GM23338 (cell line): ENCODE measurements around the gene DNAJB2. TPM values are rescaled to one million over a fixed set of nuclear protein-coding genes. Genes with fewer than 3 reads are reported as not detected.

Experiments
- ATAC-seq: fragments of 200-7000 bp; cut with Tn5 transposase; 3 replicates; pipeline ENCODE4 v1.9.1; 2020
- DNase-seq: peaks from one replicate; pipeline ENCODE4 v3.0.0-alpha.2; 2015; ENCODE audit warnings: low spot score
- H2AFZ ChIP-seq: fragments of 200-600 bp; sonication (generic); 2 replicates; pipeline ENCODE4 v1.8.0; 2016; ENCODE audit warnings: antibody characterized with exemption, mild to moderate bottlenecking, moderate library complexity
- H3F3A ChIP-seq: fragments of 200-600 bp; sonication (generic); replicated peaks from 2 replicates; pipeline ENCODE4 v1.8.0; 2017; ENCODE audit warnings: antibody characterized with exemption, mixed run types, low read depth
- H3K27ac ChIP-seq: fragments of 200-600 bp; sonication (generic); 2 replicates; pipeline ENCODE4 v1.6.1; 2016; ENCODE audit warnings: low read depth
- H3K27me3 ChIP-seq: fragments of 200-600 bp; sonication (generic); 2 replicates; pipeline ENCODE4 v1.8.0; 2016; ENCODE audit warnings: mild to moderate bottlenecking, mixed run types, moderate library complexity; ENCODE audit not compliant: insufficient read depth
- H3K36me3 ChIP-seq: fragments of 200-600 bp; sonication (generic); 2 replicates; pipeline ENCODE4 v1.8.0; 2016; ENCODE audit warnings: mild to moderate bottlenecking; ENCODE audit not compliant: insufficient read depth
- H3K4me1 ChIP-seq: fragments of 200-600 bp; sonication (generic); 2 replicates; pipeline ENCODE4 v1.8.0; 2016; ENCODE audit warnings: mild to moderate bottlenecking, moderate library complexity; ENCODE audit not compliant: insufficient read depth
- H3K4me2 ChIP-seq: fragments of 200-600 bp; sonication (generic); 2 replicates; pipeline ENCODE4 v1.7.1; 2017; ENCODE audit warnings: mixed run types
- H3K4me3 ChIP-seq: fragments of 200-600 bp; sonication (generic); 2 replicates; pipeline ENCODE4 v1.6.1; 2016; ENCODE audit warnings: mixed run types
- H3K79me2 ChIP-seq: fragments of 200-600 bp; sonication (generic); replicated peaks from 2 replicates; pipeline ENCODE4 v1.8.0; 2017; ENCODE audit warnings: mild to moderate bottlenecking; ENCODE audit not compliant: insufficient read depth
- H3K9me2 ChIP-seq: fragments of 200-600 bp; sonication (generic); 2 replicates; pipeline ENCODE4 v1.8.0; 2017; ENCODE audit not compliant: insufficient read depth
- H4K20me1 ChIP-seq: fragments of 200-600 bp; sonication (generic); replicated peaks from 2 replicates; pipeline ENCODE4 v1.8.0; 2017; ENCODE audit warnings: mild to moderate bottlenecking; ENCODE audit not compliant: insufficient read depth
- H3K27ac Mint-ChIP-seq: 2 replicates; pipeline ENCODE4 v1.8.0; 2020; ENCODE audit warnings: inconsistent platforms, mild to moderate bottlenecking, moderate library complexity, mixed read lengths
- H3K27me3 Mint-ChIP-seq: 3 replicates; pipeline ENCODE4 v1.8.0; 2022; ENCODE audit warnings: low read depth, mild to moderate bottlenecking, moderate library complexity, mixed read lengths, inconsistent platforms; ENCODE audit not compliant: insufficient read depth, poor library complexity
- H3K36me3 Mint-ChIP-seq: 3 replicates; pipeline ENCODE4 v1.8.0; 2021; ENCODE audit warnings: low read depth, mild to moderate bottlenecking, inconsistent platforms, moderate library complexity, mixed read lengths
- H3K4me1 Mint-ChIP-seq: 3 replicates; pipeline ENCODE4 v1.8.0; 2020; ENCODE audit warnings: mild to moderate bottlenecking, inconsistent platforms, mixed read lengths
- H3K4me3 Mint-ChIP-seq: 3 replicates; pipeline ENCODE4 v1.8.0; 2021; ENCODE audit warnings: moderate library complexity, mild to moderate bottlenecking, inconsistent platforms, mixed read lengths
- H3K9me3 Mint-ChIP-seq: 3 replicates; pipeline ENCODE4 v1.8.0; 2020; ENCODE audit warnings: moderate library complexity, mild to moderate bottlenecking, inconsistent platforms, mixed read lengths
- CREB1 ChIP-seq: fragments of 250-450 bp; sonication (Bioruptor Pico); IDR thresholded peaks from 2 replicates; pipeline ENCODE4 v1.5.0; 2020; ENCODE audit warnings: low read depth, mild to moderate bottlenecking, moderate library complexity
- EZH2 ChIP-seq: fragments of 200-600 bp; sonication (generic); IDR thresholded peaks from one replicate; pipeline ENCODE4 v1.8.0; 2017; ENCODE audit warnings: antibody characterized with exemption, mild to moderate bottlenecking, low read depth; ENCODE audit not compliant: unreplicated experiment
- EZH2phosphoT487 ChIP-seq: fragments of 200-600 bp; sonication (generic); IDR thresholded peaks from one replicate; pipeline ENCODE4 v1.8.1; 2018; ENCODE audit warnings: antibody characterized with exemption; ENCODE audit not compliant: unreplicated experiment
- JUNB ChIP-seq: IDR thresholded peaks from one replicate; pipeline ENCODE4 v1.6.1; 2016; ENCODE audit warnings: antibody characterized with exemption; ENCODE audit not compliant: unreplicated experiment
- NANOG ChIP-seq: IDR thresholded peaks from 2 replicates; pipeline ENCODE4 v1.6.1; 2016; ENCODE audit warnings: antibody characterized with exemption, borderline replicate concordance
- POLR2AphosphoS5 ChIP-seq: IDR thresholded peaks from 2 replicates; pipeline ENCODE4 v1.6.1; 2016; ENCODE audit warnings: antibody characterized with exemption, low read depth
- STAT1 ChIP-seq: IDR thresholded peaks from one replicate; pipeline ENCODE4 v1.6.1; 2016; ENCODE audit warnings: antibody characterized with exemption; ENCODE audit not compliant: unreplicated experiment
- ZNF114 ChIP-seq: fragments of 250-450 bp; sonication (Bioruptor Pico); IDR thresholded peaks from 2 replicates; pipeline ENCODE4 v1.5.0; 2020; ENCODE audit warnings: mild to moderate bottlenecking, moderate library complexity
- ZNF331 ChIP-seq: fragments of 250-450 bp; sonication (Bioruptor Pico); IDR thresholded peaks from 2 replicates; pipeline ENCODE4 v1.5.0; 2020; ENCODE audit warnings: low read depth, mild to moderate bottlenecking, moderate library complexity
- polyA plus RNA-seq: library from polyadenylated mRNA; unstranded; fragments of >200 nt; fragmentation: Nextera tagmentation; extraction: Ambion mirVana; gene quantifications from 2 replicates; pipeline ENCODE4 v1.2.1, GENCODE V29; 2016
- total RNA-seq: library from RNA; depleted of rRNA; stranded (reverse); fragments of >200 nt; shearing (Covaris generic); gene quantifications from 2 replicates; pipeline ENCODE4 v1.2.3, GENCODE V29; 2014
- TF ChIP-seq, protein P1 (sequence below): IDR thresholded peaks from one replicate; pipeline ENCODE4 v1.6.1; 2018; ENCODE audit warnings: antibody characterized with exemption; ENCODE audit not compliant: unreplicated experiment
- TF ChIP-seq, protein P2 (sequence below): IDR thresholded peaks from 2 replicates; pipeline ENCODE4 v1.6.1; 2016; ENCODE audit warnings: antibody characterized with exemption
- TF ChIP-seq, protein P3 (sequence below), 2 experiments: fragments of 200-600 bp in 1 of 2; sonication (generic) in 1 of 2; conservative IDR thresholded peaks; 2 replicates each; pipeline versions ENCODE4 v1.5.1 to v1.6.1; 2016 to 2017; ENCODE audit warnings: antibody characterized with exemption in 2 of 2, low read depth in 2 of 2, mild to moderate bottlenecking in 2 of 2, moderate library complexity in 1 of 2
- TF ChIP-seq, protein P4 (sequence below): fragments of 250-450 bp; sonication (Bioruptor Pico); IDR thresholded peaks from 2 replicates; pipeline ENCODE4 v1.5.0; 2020; ENCODE audit warnings: mild to moderate bottlenecking, moderate library complexity

DNAJB2 gene
- total and polyA plus RNA-seq, 2 experiments from 2014 or later = 6.4 to 25.9 TPM

DNA sequence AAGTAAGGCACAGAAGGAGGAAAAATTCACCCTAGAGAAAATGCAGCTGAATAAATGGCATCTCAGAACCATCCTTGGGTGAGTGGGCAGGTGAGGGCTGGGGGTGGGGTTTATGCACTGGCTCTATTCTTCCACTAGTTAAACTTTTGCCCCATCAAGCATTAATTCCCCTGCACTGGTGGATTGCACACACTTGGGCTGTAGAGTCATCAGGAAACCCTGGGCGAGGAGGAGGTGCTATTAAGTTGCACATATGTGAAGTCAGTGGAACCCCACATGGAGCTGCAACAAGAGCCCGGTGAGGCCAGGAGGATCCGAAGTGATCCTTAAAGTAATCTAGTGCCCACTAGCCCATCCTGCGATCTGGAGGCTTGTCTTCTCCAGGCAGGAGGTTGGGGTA is 6.8 kb upstream of the DNAJB2 start:
- Histone ChIP-seq H4K20me1 (no peaks in the 10 kb centered on the region), H3K27me3 (no peaks in the 10 kb centered on the region), H3K4me2 (no peak overlapping the region), H3K9me2 (no peaks in the 10 kb centered on the region), H3K79me2 (no peaks in the 10 kb centered on the region), H3K36me3 (no peaks in the 10 kb centered on the region), H3K27ac (no peak overlapping the region), H3K4me3 (no peak overlapping the region), H3K4me1 (peaks cover 17% of the 10 kb centered on the region), H2AFZ (no peak overlapping the region), H3F3A (no peaks in the 10 kb centered on the region)
- Mint-ChIP-seq H3K36me3 (no peaks in the 10 kb centered on the region), H3K4me1 (peaks cover 18% of the 10 kb centered on the region), H3K9me3 (no peaks in the 10 kb centered on the region), H3K4me3 (no peak overlapping the region), H3K27ac (no peak overlapping the region), H3K27me3 (peaks cover 19% of the 10 kb centered on the region)
- TF ChIP-seq EZH2phosphoT487 (no peak), JUNB (no peak), EZH2 (no peak), ZNF114 (CRISPR knock-in tag) (no peak), ZNF331 (no peak), NANOG (no peak), CREB1 (CRISPR knock-in tag) (no peak), STAT1 (no peak), POLR2AphosphoS5 (no peak)
- TF ChIP-seq, protein P1, sequence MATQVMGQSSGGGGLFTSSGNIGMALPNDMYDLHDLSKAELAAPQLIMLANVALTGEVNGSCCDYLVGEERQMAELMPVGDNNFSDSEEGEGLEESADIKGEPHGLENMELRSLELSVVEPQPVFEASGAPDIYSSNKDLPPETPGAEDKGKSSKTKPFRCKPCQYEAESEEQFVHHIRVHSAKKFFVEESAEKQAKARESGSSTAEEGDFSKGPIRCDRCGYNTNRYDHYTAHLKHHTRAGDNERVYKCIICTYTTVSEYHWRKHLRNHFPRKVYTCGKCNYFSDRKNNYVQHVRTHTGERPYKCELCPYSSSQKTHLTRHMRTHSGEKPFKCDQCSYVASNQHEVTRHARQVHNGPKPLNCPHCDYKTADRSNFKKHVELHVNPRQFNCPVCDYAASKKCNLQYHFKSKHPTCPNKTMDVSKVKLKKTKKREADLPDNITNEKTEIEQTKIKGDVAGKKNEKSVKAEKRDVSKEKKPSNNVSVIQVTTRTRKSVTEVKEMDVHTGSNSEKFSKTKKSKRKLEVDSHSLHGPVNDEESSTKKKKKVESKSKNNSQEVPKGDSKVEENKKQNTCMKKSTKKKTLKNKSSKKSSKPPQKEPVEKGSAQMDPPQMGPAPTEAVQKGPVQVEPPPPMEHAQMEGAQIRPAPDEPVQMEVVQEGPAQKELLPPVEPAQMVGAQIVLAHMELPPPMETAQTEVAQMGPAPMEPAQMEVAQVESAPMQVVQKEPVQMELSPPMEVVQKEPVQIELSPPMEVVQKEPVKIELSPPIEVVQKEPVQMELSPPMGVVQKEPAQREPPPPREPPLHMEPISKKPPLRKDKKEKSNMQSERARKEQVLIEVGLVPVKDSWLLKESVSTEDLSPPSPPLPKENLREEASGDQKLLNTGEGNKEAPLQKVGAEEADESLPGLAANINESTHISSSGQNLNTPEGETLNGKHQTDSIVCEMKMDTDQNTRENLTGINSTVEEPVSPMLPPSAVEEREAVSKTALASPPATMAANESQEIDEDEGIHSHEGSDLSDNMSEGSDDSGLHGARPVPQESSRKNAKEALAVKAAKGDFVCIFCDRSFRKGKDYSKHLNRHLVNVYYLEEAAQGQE = no peak
- TF ChIP-seq, protein P2, sequence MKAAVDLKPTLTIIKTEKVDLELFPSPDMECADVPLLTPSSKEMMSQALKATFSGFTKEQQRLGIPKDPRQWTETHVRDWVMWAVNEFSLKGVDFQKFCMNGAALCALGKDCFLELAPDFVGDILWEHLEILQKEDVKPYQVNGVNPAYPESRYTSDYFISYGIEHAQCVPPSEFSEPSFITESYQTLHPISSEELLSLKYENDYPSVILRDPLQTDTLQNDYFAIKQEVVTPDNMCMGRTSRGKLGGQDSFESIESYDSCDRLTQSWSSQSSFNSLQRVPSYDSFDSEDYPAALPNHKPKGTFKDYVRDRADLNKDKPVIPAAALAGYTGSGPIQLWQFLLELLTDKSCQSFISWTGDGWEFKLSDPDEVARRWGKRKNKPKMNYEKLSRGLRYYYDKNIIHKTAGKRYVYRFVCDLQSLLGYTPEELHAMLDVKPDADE = no peak
- TF ChIP-seq, protein P3, sequence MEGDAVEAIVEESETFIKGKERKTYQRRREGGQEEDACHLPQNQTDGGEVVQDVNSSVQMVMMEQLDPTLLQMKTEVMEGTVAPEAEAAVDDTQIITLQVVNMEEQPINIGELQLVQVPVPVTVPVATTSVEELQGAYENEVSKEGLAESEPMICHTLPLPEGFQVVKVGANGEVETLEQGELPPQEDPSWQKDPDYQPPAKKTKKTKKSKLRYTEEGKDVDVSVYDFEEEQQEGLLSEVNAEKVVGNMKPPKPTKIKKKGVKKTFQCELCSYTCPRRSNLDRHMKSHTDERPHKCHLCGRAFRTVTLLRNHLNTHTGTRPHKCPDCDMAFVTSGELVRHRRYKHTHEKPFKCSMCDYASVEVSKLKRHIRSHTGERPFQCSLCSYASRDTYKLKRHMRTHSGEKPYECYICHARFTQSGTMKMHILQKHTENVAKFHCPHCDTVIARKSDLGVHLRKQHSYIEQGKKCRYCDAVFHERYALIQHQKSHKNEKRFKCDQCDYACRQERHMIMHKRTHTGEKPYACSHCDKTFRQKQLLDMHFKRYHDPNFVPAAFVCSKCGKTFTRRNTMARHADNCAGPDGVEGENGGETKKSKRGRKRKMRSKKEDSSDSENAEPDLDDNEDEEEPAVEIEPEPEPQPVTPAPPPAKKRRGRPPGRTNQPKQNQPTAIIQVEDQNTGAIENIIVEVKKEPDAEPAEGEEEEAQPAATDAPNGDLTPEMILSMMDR (conservative IDR thresholded peaks at IDR 0.05; ENCODE audit: low read depth in 2 of 2) = no peak
- TF ChIP-seq, protein P4, sequence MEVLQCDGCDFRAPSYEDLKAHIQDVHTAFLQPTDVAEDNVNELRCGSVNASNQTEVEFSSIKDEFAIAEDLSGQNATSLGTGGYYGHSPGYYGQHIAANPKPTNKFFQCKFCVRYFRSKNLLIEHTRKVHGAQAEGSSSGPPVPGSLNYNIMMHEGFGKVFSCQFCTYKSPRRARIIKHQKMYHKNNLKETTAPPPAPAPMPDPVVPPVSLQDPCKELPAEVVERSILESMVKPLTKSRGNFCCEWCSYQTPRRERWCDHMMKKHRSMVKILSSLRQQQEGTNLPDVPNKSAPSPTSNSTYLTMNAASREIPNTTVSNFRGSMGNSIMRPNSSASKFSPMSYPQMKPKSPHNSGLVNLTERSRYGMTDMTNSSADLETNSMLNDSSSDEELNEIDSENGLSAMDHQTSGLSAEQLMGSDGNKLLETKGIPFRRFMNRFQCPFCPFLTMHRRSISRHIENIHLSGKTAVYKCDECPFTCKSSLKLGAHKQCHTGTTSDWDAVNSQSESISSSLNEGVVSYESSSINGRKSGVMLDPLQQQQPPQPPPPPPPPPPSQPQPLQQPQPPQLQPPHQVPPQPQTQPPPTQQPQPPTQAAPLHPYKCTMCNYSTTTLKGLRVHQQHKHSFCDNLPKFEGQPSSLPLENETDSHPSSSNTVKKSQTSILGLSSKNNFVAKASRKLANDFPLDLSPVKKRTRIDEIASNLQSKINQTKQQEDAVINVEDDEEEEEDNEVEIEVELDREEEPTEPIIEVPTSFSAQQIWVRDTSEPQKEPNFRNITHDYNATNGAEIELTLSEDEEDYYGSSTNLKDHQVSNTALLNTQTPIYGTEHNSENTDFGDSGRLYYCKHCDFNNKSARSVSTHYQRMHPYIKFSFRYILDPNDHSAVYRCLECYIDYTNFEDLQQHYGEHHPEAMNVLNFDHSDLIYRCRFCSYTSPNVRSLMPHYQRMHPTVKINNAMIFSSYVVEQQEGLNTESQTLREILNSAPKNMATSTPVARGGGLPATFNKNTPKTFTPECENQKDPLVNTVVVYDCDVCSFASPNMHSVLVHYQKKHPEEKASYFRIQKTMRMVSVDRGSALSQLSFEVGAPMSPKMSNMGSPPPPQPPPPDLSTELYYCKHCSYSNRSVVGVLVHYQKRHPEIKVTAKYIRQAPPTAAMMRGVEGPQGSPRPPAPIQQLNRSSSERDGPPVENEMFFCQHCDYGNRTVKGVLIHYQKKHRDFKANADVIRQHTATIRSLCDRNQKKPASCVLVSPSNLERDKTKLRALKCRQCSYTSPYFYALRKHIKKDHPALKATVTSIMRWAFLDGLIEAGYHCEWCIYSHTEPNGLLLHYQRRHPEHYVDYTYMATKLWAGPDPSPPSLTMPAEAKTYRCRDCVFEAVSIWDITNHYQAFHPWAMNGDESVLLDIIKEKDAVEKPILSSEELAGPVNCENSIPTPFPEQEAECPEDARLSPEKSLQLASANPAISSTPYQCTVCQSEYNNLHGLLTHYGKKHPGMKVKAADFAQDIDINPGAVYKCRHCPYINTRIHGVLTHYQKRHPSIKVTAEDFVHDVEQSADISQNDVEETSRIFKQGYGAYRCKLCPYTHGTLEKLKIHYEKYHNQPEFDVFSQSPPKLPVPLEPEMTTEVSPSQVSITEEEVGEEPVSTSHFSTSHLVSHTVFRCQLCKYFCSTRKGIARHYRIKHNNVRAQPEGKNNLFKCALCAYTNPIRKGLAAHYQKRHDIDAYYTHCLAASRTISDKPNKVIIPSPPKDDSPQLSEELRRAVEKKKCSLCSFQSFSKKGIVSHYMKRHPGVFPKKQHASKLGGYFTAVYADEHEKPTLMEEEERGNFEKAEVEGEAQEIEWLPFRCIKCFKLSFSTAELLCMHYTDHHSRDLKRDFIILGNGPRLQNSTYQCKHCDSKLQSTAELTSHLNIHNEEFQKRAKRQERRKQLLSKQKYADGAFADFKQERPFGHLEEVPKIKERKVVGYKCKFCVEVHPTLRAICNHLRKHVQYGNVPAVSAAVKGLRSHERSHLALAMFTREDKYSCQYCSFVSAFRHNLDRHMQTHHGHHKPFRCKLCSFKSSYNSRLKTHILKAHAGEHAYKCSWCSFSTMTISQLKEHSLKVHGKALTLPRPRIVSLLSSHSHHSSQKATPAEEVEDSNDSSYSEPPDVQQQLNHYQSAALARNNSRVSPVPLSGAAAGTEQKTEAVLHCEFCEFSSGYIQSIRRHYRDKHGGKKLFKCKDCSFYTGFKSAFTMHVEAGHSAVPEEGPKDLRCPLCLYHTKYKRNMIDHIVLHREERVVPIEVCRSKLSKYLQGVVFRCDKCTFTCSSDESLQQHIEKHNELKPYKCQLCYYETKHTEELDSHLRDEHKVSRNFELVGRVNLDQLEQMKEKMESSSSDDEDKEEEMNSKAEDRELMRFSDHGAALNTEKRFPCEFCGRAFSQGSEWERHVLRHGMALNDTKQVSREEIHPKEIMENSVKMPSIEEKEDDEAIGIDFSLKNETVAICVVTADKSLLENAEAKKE (CRISPR knock-in tag) = no peak
- DNase-seq (no peak), ATAC-seq (no peak)
